Mesendoderm (in vitro differentiated cells): ENCODE results near the gene LRRC7.

Experiments used
- DNase-seq: peaks from one replicate; pipeline ENCODE4 v3.0.0; 2013
- H2AK5ac ChIP-seq: 2 replicates; pipeline ENCODE4 v1.6.1; 2013; ENCODE audit warnings: low read length, inconsistent platforms
- H2BK120ac ChIP-seq: 2 replicates; pipeline ENCODE4 v1.6.1; 2013; ENCODE audit warnings: low read depth, mild to moderate bottlenecking, low read length, moderate library complexity, mixed read lengths
- H2BK15ac ChIP-seq: replicated peaks from 2 replicates; pipeline ENCODE4 v1.6.1; 2013; ENCODE audit warnings: low read depth, mild to moderate bottlenecking, moderate library complexity
- H2BK5ac ChIP-seq: 2 replicates; pipeline ENCODE4 v1.6.1; 2013; ENCODE audit warnings: low read length, inconsistent platforms
- H3K18ac ChIP-seq: 2 replicates; pipeline ENCODE4 v1.6.1; 2013; ENCODE audit warnings: mild to moderate bottlenecking, low read length, mixed read lengths
- H3K23ac ChIP-seq: one replicate; pipeline ENCODE4 v1.6.1; 2013; ENCODE audit warnings: low read length
- H3K27ac ChIP-seq: 2 replicates; pipeline ENCODE4 v1.5.1; 2013; ENCODE audit warnings: low read depth, mild to moderate bottlenecking, inconsistent platforms, low read length, moderate library complexity
- H3K27me3 ChIP-seq: 2 replicates; pipeline ENCODE4 v1.6.1; 2013; ENCODE audit warnings: low read length, control low read depth, mild to moderate bottlenecking, inconsistent platforms; ENCODE audit not compliant: insufficient read depth, poor library complexity
- H3K36me3 ChIP-seq: 2 replicates; pipeline ENCODE4 v1.6.1; 2013; ENCODE audit warnings: low read length, inconsistent platforms; ENCODE audit not compliant: control insufficient read depth, insufficient read depth
- H3K4ac ChIP-seq: one replicate; pipeline ENCODE4 v1.6.1; 2013; ENCODE audit warnings: low read depth, mild to moderate bottlenecking, low read length, moderate library complexity
- H3K4me1 ChIP-seq: 2 replicates; pipeline ENCODE4 v1.6.1; 2013; ENCODE audit warnings: low read depth, low read length, inconsistent platforms; ENCODE audit not compliant: control insufficient read depth
- H3K4me2 ChIP-seq: 2 replicates; pipeline ENCODE4 v1.6.1; 2013; ENCODE audit warnings: low read length
- H3K4me3 ChIP-seq: 2 replicates; pipeline ENCODE4 v1.5.1; 2013; ENCODE audit warnings: mild to moderate bottlenecking, low read length
- H3K56ac ChIP-seq: one replicate; pipeline ENCODE4 v1.6.1; 2013; ENCODE audit warnings: low read length
- H3K79me1 ChIP-seq: 2 replicates; pipeline ENCODE4 v1.6.1; 2013; ENCODE audit warnings: low read length, inconsistent platforms
- H3K79me2 ChIP-seq: 2 replicates; pipeline ENCODE4 v1.6.1; 2013; ENCODE audit warnings: mild to moderate bottlenecking, low read length; ENCODE audit not compliant: control insufficient read depth, insufficient read depth
- H3K9ac ChIP-seq: 2 replicates; pipeline ENCODE4 v1.6.1; 2013; ENCODE audit warnings: low read length, inconsistent platforms
- H4K5ac ChIP-seq: one replicate; pipeline ENCODE4 v1.6.1; 2013; ENCODE audit warnings: low read length
- H4K8ac ChIP-seq: one replicate; pipeline ENCODE4 v1.6.1; 2013; ENCODE audit warnings: low read depth, mild to moderate bottlenecking, control low read depth, low read length, moderate library complexity
- WGBS: extraction: QIAGEN DNeasy Blood & Tissue Kit; methylation state at CpG from one replicate; pipeline ENCODE4 v1.1.7; 2013; ENCODE audit warnings: low lambda C conversion rate, missing lambda C conversion rate; ENCODE audit not compliant: insufficient coverage; ENCODE audit errors: extremely low coverage; 5-methylcytosine and 5-hydroxymethylcytosine counted together

The LRRC7 gene

GRCh38 chr1:70048336-70049094, 480.8 kb downstream of the LRRC7 start:
- no peaks in the 10 kb centered on the region for H3K27me3 ChIP-seq
- H2BK120ac ChIP-seq: no peak overlapping the region
- no peak overlapping the region for H3K27ac ChIP-seq
- no peak overlapping the region for H4K5ac ChIP-seq
- WGBS: no CpG with 5 or more reads among the region's 1 CpG
- no peak overlapping the region for H2AK5ac ChIP-seq
- H3K23ac ChIP-seq: no peak overlapping the region
- no peak overlapping the region for H3K4ac ChIP-seq
- no peak for DNase-seq
- H3K18ac ChIP-seq: no peak overlapping the region
- no peaks in the 10 kb centered on the region for H3K79me1 ChIP-seq
- H4K8ac ChIP-seq: no peak overlapping the region
- no peaks in the 10 kb centered on the region for H3K4me1 ChIP-seq
- no peak overlapping the region for H2BK15ac ChIP-seq
- H3K4me2 ChIP-seq: no peak overlapping the region
- H3K79me2 ChIP-seq: no peaks in the 10 kb centered on the region
- H3K56ac ChIP-seq: no peak overlapping the region
- H3K9ac ChIP-seq: no peak overlapping the region
- no peaks in the 10 kb centered on the region for H3K36me3 ChIP-seq
- H2BK5ac ChIP-seq: no peak overlapping the region
- no peak overlapping the region for H3K4me3 ChIP-seq

GRCh38 chr1:70051926-70052325, 484.2 kb downstream of the LRRC7 start:
- H4K8ac ChIP-seq: no peak overlapping the region
- H3K9ac ChIP-seq: no peak overlapping the region
- H3K4ac ChIP-seq: no peak overlapping the region
- H2AK5ac ChIP-seq: no peak overlapping the region
- no peak overlapping the region for H3K56ac ChIP-seq
- no peak overlapping the region for H4K5ac ChIP-seq
- no peak overlapping the region for H3K18ac ChIP-seq
- no peak overlapping the region for H3K4me3 ChIP-seq
- H2BK15ac ChIP-seq: no peak overlapping the region
- H3K27me3 ChIP-seq: no peaks in the 10 kb centered on the region
- DNase-seq: no peak
- no peak overlapping the region for H3K27ac ChIP-seq
- H3K79me1 ChIP-seq: no peaks in the 10 kb centered on the region
- H3K23ac ChIP-seq: no peak overlapping the region
- no peaks in the 10 kb centered on the region for H3K4me1 ChIP-seq
- no peak overlapping the region for H3K4me2 ChIP-seq
- H3K36me3 ChIP-seq: no peaks in the 10 kb centered on the region
- no peaks in the 10 kb centered on the region for H3K79me2 ChIP-seq
- no peak overlapping the region for H2BK5ac ChIP-seq
- no CpG with 5 or more reads among the region's 1 CpG for WGBS
- no peak overlapping the region for H2BK120ac ChIP-seq

- Histone ChIP-seq H4K5ac (no peak overlapping the region), H3K79me1 (no peaks in the 10 kb centered on the region), H3K4ac (no peak overlapping the region), H4K8ac (no peak overlapping the region), H3K27me3 (no peaks in the 10 kb centered on the region), H3K23ac (no peak overlapping the region), H3K4me2 (no peak overlapping the region), H2BK15ac (no peak overlapping the region), H2BK120ac (no peak overlapping the region), H3K56ac (no peak overlapping the region), H3K79me2 (no peaks in the 10 kb centered on the region), H3K4me3 (no peak overlapping the region), H3K18ac (no peak overlapping the region), H3K4me1 (no peaks in the 10 kb centered on the region), H2BK5ac (no peak overlapping the region), H2AK5ac (no peak overlapping the region), H3K27ac (no peak overlapping the region), H3K36me3 (no peaks in the 10 kb centered on the region), H3K9ac (no peak overlapping the region)
- no peak for DNase-seq
Measured at GRCh38 chr1:70057500-70057899, 489.8 kb downstream of the LRRC7 start.

GRCh38 chr1:70061231-70061630, 493.5 kb downstream of the LRRC7 start:
- H4K8ac ChIP-seq: no peak overlapping the region
- no peak overlapping the region for H2BK15ac ChIP-seq
- H3K4me1 ChIP-seq: no peaks in the 10 kb centered on the region
- no peak overlapping the region for H4K5ac ChIP-seq
- no peak overlapping the region for H3K27ac ChIP-seq
- H3K56ac ChIP-seq: no peak overlapping the region
- no peak overlapping the region for H3K4me3 ChIP-seq
- H3K18ac ChIP-seq: no peak overlapping the region
- no peak overlapping the region for H2BK120ac ChIP-seq
- H3K4me2 ChIP-seq: no peak overlapping the region
- no peaks in the 10 kb centered on the region for H3K79me1 ChIP-seq
- no peak overlapping the region for H2AK5ac ChIP-seq
- no peak overlapping the region for H3K23ac ChIP-seq
- no peak overlapping the region for H3K9ac ChIP-seq
- H3K27me3 ChIP-seq: no peaks in the 10 kb centered on the region
- no peak overlapping the region for H3K4ac ChIP-seq
- H3K36me3 ChIP-seq: no peaks in the 10 kb centered on the region
- no peaks in the 10 kb centered on the region for H3K79me2 ChIP-seq
- no peak overlapping the region for H2BK5ac ChIP-seq
- no peak for DNase-seq

GRCh38 chr1:70063861-70064260, 496.1 kb downstream of the LRRC7 start:
- H3K79me1 ChIP-seq: no peaks in the 10 kb centered on the region
- no peak overlapping the region for H3K56ac ChIP-seq
- H4K5ac ChIP-seq: no peak overlapping the region
- H3K27me3 ChIP-seq: no peaks in the 10 kb centered on the region
- no peak overlapping the region for H2BK120ac ChIP-seq
- H3K4me1 ChIP-seq: no peaks in the 10 kb centered on the region
- no peak overlapping the region for H3K23ac ChIP-seq
- no peak overlapping the region for H2BK5ac ChIP-seq
- H3K18ac ChIP-seq: no peak overlapping the region
- H4K8ac ChIP-seq: no peak overlapping the region
- no peak overlapping the region for H3K4ac ChIP-seq
- no peak for DNase-seq
- H3K79me2 ChIP-seq: no peaks in the 10 kb centered on the region
- no peak overlapping the region for H3K4me3 ChIP-seq
- H3K36me3 ChIP-seq: no peaks in the 10 kb centered on the region
- H3K4me2 ChIP-seq: no peak overlapping the region
- no peak overlapping the region for H2AK5ac ChIP-seq
- H3K27ac ChIP-seq: no peak overlapping the region
- H2BK15ac ChIP-seq: no peak overlapping the region
- H3K9ac ChIP-seq: no peak overlapping the region

- H3K79me1 ChIP-seq: no peaks in the 10 kb centered on the region
- no peak overlapping the region for H3K4ac ChIP-seq
- H2BK120ac ChIP-seq: no peak overlapping the region
- no peak overlapping the region for H2BK15ac ChIP-seq
- no peak overlapping the region for H3K18ac ChIP-seq
- H2AK5ac ChIP-seq: no peak overlapping the region
- H3K9ac ChIP-seq: no peak overlapping the region
- no peak overlapping the region for H3K23ac ChIP-seq
- H3K36me3 ChIP-seq: no peaks in the 10 kb centered on the region
- no peak overlapping the region for H3K4me2 ChIP-seq
- no peaks in the 10 kb centered on the region for H3K27me3 ChIP-seq
- no peaks in the 10 kb centered on the region for H3K79me2 ChIP-seq
- no CpG with 5 or more reads among the region's 2 CpGs for WGBS
- no peaks in the 10 kb centered on the region for H3K4me1 ChIP-seq
- H4K5ac ChIP-seq: no peak overlapping the region
- no peak for DNase-seq
- H4K8ac ChIP-seq: no peak overlapping the region
- H3K4me3 ChIP-seq: no peak overlapping the region
- H3K56ac ChIP-seq: no peak overlapping the region
- H3K27ac ChIP-seq: no peak overlapping the region
- no peak overlapping the region for H2BK5ac ChIP-seq
Measured at GRCh38 chr1:70066711-70067110, 499.0 kb downstream of the LRRC7 start.
